ENCODE data around the gene NTM. TPM values are rescaled to one million over a fixed set of nuclear protein-coding genes. Genes with fewer than 3 reads are reported as not detected.

NTM gene
- total and polyA plus RNA-seq, 9 donors = 0.16 to 8.5 (median 0.55) TPM; not detected in 3

GRCh38 chr11:131924001-131924400 lies 553.6 kb downstream of the NTM start:
- H3K4me1 ChIP-seq (ENCODE audit: insufficient read depth) = no peaks in the 10 kb centered on the region
- no peaks in the 10 kb centered on the region for H3K36me3 ChIP-seq
- H3K9me3 ChIP-seq = no peaks in the 10 kb centered on the region
- H3K4me3 ChIP-seq = no peak overlapping the region
- no peak overlapping the region for H3K27ac ChIP-seq
- 12 to 33% (median 13%) methylated on average over 8 of the region's 8 CpGs for WGBS, 3 donors
- DNase-seq = no peak
- intact Hi-C loops (cut with DNase I) = no loop called here
- no peaks in the 10 kb centered on the region for H3K27me3 ChIP-seq
- TF ChIP-seq EP300 (IDR thresholded peaks at IDR 0.05) (no peak), CTCF (IDR thresholded peaks at IDR 0.05) (no peak), POLR2A (IDR thresholded peaks at IDR 0.05) (no peak)

- no peaks in the 10 kb centered on the region for H3K9me3 ChIP-seq
- H3K36me3 ChIP-seq = no peaks in the 10 kb centered on the region
- no peaks in the 10 kb centered on the region for H3K4me1 ChIP-seq (ENCODE audit: insufficient read depth)
- 8 to 21% (median 14%) methylated on average over 4 of the region's 4 CpGs for WGBS, 3 donors
- intact Hi-C loops (cut with DNase I) = no loop called here
- no peak for DNase-seq
- no peaks in the 10 kb centered on the region for H3K27me3 ChIP-seq
- H3K27ac ChIP-seq = no peak overlapping the region
- H3K4me3 ChIP-seq = no peak overlapping the region
- no peak for TF ChIP-seq CTCF (IDR thresholded peaks at IDR 0.05)
- no peak for TF ChIP-seq EP300 (IDR thresholded peaks at IDR 0.05)
- no peak for TF ChIP-seq POLR2A (IDR thresholded peaks at IDR 0.05)
Observed at GRCh38 chr11:131924457-131925201, 554.2 kb downstream of the NTM start.

GRCh38 chr11:131925829-131926228 lies 555.4 kb downstream of the NTM start:
- no peak overlapping the region for H3K4me3 ChIP-seq
- intact Hi-C loops (cut with DNase I) = no loop called here
- 84 to 89% (median 88%) methylated on average over 4 of the region's 4 CpGs for WGBS, 3 donors
- no peaks in the 10 kb centered on the region for H3K27me3 ChIP-seq
- no peak for TF ChIP-seq CTCF (IDR thresholded peaks at IDR 0.05)
- TF ChIP-seq POLR2A (IDR thresholded peaks at IDR 0.05) = no peak
- TF ChIP-seq EP300 (IDR thresholded peaks at IDR 0.05) = no peak
- no peaks in the 10 kb centered on the region for H3K4me1 ChIP-seq (ENCODE audit: insufficient read depth)
- H3K36me3 ChIP-seq = no peaks in the 10 kb centered on the region
- no peaks in the 10 kb centered on the region for H3K9me3 ChIP-seq
- DNase-seq = no peak
- no peak overlapping the region for H3K27ac ChIP-seq

GRCh38 chr11:131928992-131929391 lies 558.6 kb downstream of the NTM start:
- TF ChIP-seq POLR2A (IDR thresholded peaks at IDR 0.05) (no peak), EP300 (IDR thresholded peaks at IDR 0.05) (no peak), CTCF (IDR thresholded peaks at IDR 0.05) (no peak)
- intact Hi-C loops (cut with DNase I) = no loop called here
- no peak overlapping the region for H3K4me3 ChIP-seq
- 32 to 54% (median 37%) methylated on average over 11 of the region's 11 CpGs for WGBS, 3 donors
- H3K27me3 ChIP-seq = no peaks in the 10 kb centered on the region
- DNase-seq = no peak
- no peaks in the 10 kb centered on the region for H3K36me3 ChIP-seq
- no peak overlapping the region for H3K27ac ChIP-seq
- no peaks in the 10 kb centered on the region for H3K9me3 ChIP-seq
- no peaks in the 10 kb centered on the region for H3K4me1 ChIP-seq (ENCODE audit: insufficient read depth)
